Measurements from ENCODE around the gene LGR5. TPM values are rescaled to one million over a fixed set of nuclear protein-coding genes. Genes with fewer than 3 reads are reported as not detected.

LGR5 gene
- total and polyA plus RNA-seq, 2 of the 13 experiments (the other 11 are each of a cell fraction or from before 2014, with no cell fraction given): 37.0 to 121 TPM

DNA sequence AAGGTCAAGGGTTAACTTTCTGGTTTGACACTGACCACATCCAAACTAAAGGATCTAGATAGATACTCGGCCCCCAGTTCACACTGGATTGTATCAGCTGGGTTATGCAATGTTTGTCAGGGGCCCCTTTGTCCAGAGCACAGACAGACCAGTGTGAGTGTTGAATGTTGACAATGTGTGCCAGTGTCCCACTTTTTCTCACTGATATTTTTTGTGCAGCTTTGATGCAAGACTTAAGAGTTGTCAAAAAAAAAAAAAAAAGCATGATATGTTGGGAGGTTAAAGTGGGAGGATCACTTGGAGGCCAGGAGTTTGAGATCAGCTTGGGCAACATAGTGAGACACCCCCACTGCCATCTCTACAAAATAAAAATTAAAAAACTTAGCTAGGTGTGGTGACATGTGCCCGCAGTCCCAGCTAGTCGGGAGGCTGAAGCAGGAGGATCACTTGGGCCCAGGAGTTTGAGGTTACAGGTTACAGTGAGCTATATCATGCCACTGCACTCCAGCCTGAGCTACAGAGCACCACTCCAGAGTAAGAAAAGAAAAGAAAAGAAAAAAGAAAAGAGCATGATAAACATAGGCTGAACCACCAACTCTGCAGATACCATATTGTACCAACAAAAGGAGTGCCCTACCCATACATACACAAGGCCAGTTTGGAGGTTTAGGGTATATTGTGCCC is 97.5 kb downstream of the LGR5 start (continued):
- TF ChIP-seq CENPX (CRISPR knock-in tag; IDR thresholded peaks at IDR 0.05) (no peak), FOXA1 (IDR thresholded peaks at IDR 0.05) (no peak), FOXA1 (CRISPR knock-in tag; IDR thresholded peaks at IDR 0.05) (peak; percentile 90), KDM6A (CRISPR knock-in tag; IDR thresholded peaks at IDR 0.05; ENCODE audit: low read depth) (peak; percentile 81), STAG1 (CRISPR knock-in tag; IDR thresholded peaks at IDR 0.05) (no peak), TBP (CRISPR knock-in tag; IDR thresholded peaks at IDR 0.05) (no peak), ARID5B (CRISPR knock-in tag; IDR thresholded peaks at IDR 0.05) (peak; percentile 96), ZNF33A (CRISPR knock-in tag; IDR thresholded peaks at IDR 0.05; ENCODE audit: borderline replicate concordance) (no peak), SP1 (IDR thresholded peaks at IDR 0.05) (no peak), SP1 (CRISPR knock-in tag; IDR thresholded peaks at IDR 0.05) (0 out of 2 replicates have a peak, but pooled peaks have one; percentile 25), ZNF510 (CRISPR knock-in tag; IDR thresholded peaks at IDR 0.05; ENCODE audit: low read depth) (no peak), GABPB1 (CRISPR knock-in tag; IDR thresholded peaks at IDR 0.05) (no peak), THAP7 (CRISPR knock-in tag; IDR thresholded peaks at IDR 0.05) (no peak), CENPT (CRISPR knock-in tag; IDR thresholded peaks at IDR 0.05; ENCODE audit: low read depth) (no peak), ZBTB7A (CRISPR knock-in tag; IDR thresholded peaks at IDR 0.05) (no peak), FOXO1 (CRISPR knock-in tag; IDR thresholded peaks at IDR 0.05) (peak; percentile 91), DNMT1 (CRISPR knock-in tag; IDR thresholded peaks at IDR 0.05) (no peak), ZNF180 (CRISPR knock-in tag; IDR thresholded peaks at IDR 0.05; ENCODE audit: borderline replicate concordance, low read depth) (no peak), NFE2L2 (IDR thresholded peaks at IDR 0.05; ENCODE audit: low read length) (no peak)
- TF ChIP-seq, protein P1, sequence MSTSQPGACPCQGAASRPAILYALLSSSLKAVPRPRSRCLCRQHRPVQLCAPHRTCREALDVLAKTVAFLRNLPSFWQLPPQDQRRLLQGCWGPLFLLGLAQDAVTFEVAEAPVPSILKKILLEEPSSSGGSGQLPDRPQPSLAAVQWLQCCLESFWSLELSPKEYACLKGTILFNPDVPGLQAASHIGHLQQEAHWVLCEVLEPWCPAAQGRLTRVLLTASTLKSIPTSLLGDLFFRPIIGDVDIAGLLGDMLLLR (CRISPR knock-in tag; IDR thresholded peaks at IDR 0.05): no peak
- TF ChIP-seq, protein P2, sequence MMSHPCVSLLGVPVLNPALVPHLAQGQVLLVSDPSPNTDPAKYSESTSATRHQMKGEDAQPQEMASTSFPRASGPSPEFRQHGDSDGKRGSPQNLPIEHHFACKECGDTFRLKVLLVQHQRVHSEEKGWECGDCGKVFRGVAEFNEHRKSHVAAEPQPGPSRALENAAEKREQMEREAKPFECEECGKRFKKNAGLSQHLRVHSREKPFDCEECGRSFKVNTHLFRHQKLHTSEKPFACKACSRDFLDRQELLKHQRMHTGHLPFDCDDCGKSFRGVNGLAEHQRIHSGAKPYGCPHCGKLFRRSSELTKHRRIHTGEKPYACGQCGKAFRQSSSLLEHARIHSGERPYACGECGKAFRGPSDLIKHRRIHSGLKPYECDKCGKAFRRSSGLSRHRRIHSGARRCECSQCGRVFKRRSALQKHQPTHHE (CRISPR knock-in tag; IDR thresholded peaks at IDR 0.05; ENCODE audit: borderline replicate concordance): no peak
- TF ChIP-seq, protein P3, sequence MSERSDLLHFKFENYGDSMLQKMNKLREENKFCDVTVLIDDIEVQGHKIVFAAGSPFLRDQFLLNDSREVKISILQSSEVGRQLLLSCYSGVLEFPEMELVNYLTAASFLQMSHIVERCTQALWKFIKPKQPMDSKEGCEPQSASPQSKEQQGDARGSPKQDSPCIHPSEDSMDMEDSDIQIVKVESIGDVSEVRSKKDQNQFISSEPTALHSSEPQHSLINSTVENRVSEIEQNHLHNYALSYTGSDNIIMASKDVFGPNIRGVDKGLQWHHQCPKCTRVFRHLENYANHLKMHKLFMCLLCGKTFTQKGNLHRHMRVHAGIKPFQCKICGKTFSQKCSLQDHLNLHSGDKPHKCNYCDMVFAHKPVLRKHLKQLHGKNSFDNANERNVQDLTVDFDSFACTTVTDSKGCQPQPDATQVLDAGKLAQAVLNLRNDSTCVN (CRISPR knock-in tag; IDR thresholded peaks at IDR 0.05; ENCODE audit: borderline replicate concordance): peak; percentile 98
- TF ChIP-seq, protein P4, sequence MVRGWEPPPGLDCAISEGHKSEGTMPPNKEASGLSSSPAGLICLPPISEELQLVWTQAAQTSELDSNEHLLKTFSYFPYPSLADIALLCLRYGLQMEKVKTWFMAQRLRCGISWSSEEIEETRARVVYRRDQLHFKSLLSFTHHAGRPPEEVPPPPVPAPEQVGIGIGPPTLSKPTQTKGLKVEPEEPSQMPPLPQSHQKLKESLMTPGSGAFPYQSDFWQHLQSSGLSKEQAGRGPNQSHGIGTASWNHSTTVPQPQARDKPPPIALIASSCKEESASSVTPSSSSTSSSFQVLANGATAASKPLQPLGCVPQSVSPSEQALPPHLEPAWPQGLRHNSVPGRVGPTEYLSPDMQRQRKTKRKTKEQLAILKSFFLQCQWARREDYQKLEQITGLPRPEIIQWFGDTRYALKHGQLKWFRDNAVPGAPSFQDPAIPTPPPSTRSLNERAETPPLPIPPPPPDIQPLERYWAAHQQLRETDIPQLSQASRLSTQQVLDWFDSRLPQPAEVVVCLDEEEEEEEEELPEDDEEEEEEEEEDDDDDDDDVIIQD (CRISPR knock-in tag; IDR thresholded peaks at IDR 0.05; ENCODE audit: low read depth): peak; percentile 70
